NK-92 treated with Interleukin-12 subunit alpha and Interleukin-12 subunit beta, amount 100 ng/mL, for 24 hours (cell line): Measurements from ENCODE around the gene SND1.
A peak's percentile ranks its signal among the peaks of the same experiment; 100 is the strongest.

ENCODE experiments used
- DNase-seq: peaks from one replicate; lab custom pipeline; 2025; lab: John Stamatoyannopoulos, UW

The SND1 gene

GRCh38 chr7:127651556-127652332, at the start of gene SND1:
Gene SND1, plus strand, starts transcription at chr7:127652194. Its CDS starts 180 bp downstream, at chr7:127652374.
- peak; percentile 100 for DNase-seq

- no peak for DNase-seq
Observed at GRCh38 chr7:127608446-127608845, 43.5 kb upstream of the SND1 start.

DNA sequence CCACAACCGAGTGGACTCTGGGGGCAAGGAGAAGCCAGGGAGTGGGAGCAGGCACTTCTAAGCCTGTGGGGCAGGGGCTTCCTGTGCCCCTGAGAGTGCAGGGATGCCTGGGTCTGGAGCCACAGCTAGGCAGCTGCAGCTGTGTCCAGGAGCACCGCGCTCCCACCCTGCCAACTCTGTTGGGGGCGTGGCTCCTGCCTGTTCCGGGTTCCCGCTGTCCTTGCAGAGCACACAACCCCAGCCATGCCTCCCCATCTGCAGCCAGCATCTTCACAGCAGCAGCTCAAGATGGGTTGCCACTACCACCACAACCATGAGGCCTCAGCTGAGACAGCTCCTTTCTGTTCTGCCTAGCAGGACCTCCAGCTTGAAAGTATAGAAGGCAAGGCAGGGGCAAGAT, 42.7 kb upstream of the SND1 start:
- no peak for DNase-seq

DNA sequence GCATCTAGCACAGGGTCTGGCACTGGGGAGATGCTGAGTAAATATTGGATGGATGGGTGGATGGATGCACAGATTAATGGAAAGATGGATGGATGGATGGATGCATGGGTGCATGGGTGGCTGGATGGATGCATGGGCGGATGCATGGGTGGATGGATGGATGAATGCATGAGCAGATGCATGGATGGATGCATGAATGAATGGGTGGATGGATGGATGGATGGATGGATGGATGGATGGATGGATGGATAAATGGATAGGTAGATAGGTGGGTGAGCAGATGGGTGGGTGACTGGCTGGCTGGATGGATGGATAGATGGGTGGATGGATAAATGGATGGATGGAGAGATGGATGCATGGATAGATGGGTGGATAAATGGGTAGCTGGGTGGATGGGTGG, 39.7 kb upstream of the SND1 start:
- no peak for DNase-seq

DNA sequence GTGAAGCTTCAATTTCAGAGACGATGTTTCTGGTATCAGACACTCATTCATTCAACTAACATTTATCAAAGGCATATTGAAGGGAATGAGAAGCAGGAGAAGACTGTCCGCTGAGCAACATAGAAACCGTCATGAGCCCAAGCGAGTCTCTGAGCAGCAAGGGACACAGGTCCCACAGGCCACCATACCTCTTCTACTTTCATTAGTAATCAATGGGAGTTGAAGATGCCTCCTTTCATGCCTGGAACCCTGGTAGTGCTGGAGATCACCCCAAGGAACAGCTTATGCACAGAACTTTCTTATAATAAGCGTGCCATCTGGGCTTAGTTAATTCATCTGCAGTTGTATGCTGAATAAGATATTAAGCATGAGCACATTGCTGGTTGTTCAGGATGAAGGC, 35.3 kb upstream of the SND1 start:
- DNase-seq: no peak

GRCh38 chr7:127618042-127618441, 34.0 kb upstream of the SND1 start, which contains the start of gene PAX4:
Gene PAX4, minus strand, starts transcription at chr7:127618142. Its CDS starts 2,214 bp downstream, at chr7:127615928.
- no peak for DNase-seq

DNA sequence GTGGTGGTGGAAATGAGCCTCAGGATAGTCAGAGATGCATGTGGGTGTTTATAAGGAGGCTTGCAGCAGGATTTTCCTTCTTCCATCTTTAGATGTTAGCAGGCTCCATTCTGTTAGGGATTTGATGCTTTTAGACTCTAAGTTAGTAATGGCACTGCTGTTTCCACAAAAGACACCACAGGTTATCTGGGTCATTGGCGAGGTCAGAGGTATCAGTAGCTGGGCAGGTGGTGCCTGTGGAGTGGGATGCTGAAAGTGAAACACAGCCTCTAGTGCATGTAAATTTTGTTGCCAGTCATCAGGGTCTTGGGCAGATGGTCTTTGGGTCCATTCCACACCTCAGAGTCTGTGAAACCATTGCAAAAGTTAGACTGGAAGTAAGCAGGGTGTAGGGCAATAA, 33.2 kb upstream of the SND1 start:
- DNase-seq: no peak

DNA sequence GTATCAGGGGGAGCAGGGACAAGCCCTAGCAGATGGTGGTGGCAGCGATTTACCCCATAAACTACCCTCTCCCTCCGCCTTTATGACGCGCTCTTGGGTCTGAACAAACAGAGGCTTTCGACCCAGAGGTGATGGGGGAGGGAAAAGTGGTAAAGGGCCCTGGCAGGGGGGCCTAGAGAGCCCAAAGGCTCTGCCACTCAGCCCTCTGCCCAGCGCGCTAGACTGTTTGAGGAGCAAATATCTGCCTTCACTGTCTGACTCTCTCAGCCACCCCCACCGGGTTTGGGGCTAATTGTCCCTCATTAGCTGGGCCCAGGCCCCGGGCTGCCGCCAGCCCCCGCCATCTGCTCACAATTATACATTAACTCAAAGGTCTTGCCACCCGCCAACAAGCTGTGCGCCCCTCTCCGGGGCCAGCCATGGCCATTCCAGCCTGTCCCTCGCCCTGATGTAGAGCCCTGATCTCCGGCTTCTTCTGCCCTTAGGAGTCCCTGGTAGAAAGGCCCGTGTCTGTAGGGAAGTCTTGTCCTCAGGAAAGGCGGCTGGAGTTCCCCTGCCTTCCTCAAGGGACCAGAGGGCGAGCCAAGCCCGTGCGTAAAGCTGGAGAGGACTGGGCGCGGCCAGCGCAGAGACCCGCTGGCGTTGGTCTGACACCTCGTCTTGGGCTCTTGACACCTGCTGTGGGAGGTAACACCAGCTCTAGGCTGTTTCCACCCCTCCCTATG, 32.2 kb upstream of the SND1 start:
- no peak for DNase-seq

GRCh38 chr7:127620406-127621233, 31.4 kb upstream of the SND1 start:
- DNase-seq: no peak

- DNase-seq: no peak
Observed at GRCh38 chr7:127625331-127625730, 26.7 kb upstream of the SND1 start.

DNA sequence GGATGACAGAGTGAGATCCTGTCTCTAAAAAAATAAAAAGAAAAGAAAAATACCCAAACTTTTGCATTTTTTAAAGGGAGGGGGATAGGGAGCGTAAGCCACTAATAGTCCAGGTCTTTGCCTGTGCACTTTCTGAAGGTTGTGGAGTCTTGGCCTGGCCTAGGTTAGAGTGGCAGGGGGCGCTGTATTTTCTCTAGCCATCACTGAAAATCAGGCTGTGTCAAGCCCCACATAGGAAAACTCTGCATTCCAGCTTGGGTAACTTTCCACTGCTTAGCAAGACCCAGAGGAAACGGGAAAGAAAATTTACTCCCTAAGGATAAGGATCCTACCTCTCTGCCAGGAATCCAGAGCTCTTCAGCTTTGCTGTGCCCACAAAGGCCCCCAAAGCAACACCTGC, 23.5 kb upstream of the SND1 start:
- DNase-seq: no peak

GRCh38 chr7:127629268-127629854, 22.6 kb upstream of the SND1 start:
- no peak for DNase-seq

DNA sequence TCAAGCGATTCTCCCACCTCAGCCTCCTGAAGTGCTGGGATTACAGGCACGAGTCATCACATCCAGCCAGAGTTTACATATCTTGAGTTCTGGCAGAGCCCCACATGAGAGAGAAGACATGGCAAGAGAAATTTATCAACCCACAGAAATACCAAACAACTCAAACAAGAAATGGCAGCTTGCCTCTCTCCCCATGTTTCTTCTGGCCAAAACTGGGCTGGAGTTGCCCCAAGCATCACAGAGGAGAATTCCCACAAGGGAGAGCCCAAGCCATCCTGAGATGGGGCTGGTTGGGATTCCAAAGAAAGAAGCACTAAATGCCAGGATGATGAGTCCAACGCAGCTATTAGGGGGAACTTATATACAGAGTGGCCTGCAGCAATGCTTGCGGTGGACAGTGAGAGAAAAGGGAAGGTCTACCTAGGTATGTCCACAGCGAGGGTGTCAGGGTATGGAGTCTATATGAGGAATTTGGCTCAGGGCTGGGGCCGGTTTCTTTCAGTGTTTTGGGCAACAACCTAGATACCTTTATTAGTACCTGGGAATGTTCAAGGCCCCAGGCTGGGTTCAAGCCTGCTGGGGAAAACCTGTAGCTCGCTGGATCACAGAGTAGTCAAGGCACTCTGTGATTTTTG, 19.6 kb upstream of the SND1 start:
- DNase-seq: no peak

DNA sequence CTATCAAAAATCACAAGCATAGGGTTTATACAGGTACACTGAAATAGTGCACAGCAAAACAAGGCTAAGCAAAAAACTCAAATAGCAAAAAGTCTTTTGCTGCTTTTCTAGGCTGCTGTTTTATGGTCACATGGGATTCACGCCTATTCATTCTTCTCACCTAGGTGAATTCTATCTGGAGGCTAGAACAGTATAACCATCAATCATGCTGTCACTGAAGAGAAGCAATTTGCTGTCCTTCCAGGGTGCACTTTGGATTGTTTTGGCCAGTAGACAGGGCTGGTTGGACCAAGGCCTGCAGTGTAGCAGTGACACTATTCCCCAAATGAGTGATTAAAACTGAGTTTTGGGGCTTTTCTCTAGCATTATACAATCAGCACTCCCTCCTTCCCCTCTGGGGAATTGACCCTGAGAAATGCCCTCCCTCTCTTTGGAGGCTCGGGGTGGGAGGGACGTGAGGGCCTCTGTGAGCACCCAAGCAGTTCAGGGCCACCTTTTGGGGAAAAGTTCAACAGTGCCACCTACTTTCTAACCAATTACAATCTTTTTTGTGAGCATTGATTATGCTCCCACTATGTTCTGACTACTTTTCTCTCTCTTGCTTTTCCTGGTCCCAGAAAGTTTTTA, 16.2 kb upstream of the SND1 start:
- no peak for DNase-seq

DNA sequence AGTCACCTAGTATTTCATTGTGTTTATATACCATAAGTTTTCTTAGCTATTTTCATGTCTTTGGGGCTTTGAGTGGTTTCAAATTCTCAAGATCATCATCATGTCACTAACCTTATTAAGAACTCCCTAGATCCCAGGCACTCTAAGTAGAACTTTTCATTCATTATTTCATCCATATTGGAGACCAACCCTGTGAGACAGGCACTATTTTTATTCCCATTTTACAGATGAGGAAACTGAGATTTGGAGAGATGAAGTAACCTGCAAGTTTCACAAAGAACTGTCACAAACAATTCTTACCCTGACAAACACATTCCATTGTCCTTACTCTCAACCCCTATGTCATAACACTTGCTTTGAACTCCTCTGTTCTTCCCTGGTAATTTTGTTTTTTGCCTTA, 13.8 kb upstream of the SND1 start:
- no peak for DNase-seq

DNA sequence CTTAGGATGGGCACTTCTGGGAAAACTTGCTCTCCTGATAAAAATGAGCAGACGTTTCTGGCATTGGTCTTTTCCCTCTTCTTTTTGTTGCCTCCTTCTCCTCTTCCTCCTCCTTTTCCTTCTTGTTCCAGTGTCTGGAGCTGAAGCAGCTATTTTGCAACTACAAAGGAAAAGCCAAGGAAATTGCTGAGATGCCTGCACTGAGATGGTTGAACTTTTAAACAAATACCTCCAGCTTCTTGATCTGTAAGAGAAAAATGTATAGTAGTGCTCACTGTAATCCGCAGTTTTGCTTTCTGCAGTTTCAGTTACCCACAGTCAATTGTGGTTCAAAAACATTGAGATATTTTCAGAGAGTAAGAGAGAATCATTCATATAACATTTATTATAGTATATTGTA, 7.5 kb upstream of the SND1 start:
- no peak for DNase-seq

- DNase-seq: no peak
Observed at GRCh38 chr7:127647636-127648035, 4.4 kb upstream of the SND1 start.

DNA sequence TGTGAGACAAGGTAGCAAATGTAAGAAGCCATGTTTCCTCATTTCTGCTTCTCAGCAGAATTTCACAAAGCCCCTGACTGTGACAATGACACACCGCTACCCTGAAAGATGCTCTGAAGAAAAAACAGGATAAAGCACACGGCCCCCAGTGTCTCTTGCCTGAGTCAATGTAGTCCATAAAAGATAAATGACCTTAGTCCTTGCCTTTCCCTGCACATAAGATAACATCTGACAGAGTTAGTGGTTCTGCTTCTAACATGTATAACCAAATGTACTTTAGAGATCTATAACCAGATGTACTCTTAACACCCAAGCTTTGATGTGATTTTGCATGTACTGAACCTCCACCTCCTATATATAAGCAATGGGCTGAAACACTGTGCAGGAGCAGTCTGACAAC, 3.0 kb upstream of the SND1 start:
- DNase-seq: no peak

DNA sequence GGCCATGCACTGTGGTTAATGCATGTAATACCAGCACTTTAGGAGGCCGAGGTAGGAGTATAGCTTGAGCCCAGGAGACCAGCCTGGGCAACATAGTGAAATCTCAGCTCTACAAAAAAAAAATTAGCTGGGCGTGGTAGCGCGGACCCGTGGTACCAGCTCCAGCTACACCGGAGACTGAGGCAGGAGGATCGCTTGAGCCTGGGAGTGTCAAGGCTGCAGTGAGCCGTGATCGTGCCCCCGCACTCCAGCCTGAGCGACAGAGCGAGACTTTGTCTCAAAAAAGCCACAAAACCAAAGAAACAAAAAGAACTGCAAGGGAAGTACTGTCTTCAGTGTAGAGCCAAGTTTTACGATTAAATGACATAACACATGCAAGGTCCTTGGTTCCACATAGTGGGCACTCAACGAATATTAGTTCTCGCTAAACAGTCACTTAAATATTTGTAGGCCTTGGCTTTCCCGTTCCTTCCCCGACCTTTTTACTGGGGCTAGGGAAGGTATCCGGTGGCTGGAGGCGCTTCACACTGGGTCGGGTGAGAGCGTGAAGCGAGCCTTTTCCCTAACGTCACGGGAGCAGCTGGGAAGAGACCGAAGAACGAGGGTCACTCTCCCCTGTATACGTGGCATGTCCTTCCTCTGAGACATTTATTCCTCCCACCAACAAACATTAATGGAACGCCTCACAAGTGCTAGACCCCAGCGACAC, 993 bp upstream of the SND1 start:
- DNase-seq: no peak
